ENCODE results near the gene PSMD8. TPM values are rescaled to one million over a fixed set of nuclear protein-coding genes. Genes with fewer than 3 reads are reported as not detected.
A peak's percentile ranks its signal among the peaks of the same experiment; 100 is the strongest.

Gene PSMD8
- total RNA-seq, 2 donors from 2014 or later, result 75.9 to 84.7 TPM

GRCh38 chr19:38370299-38370698 lies 4.1 kb upstream of the PSMD8 start:
- peaks cover 16% of the 10 kb centered on the region for H3K27me3 Mint-ChIP-seq
- H3K36me3 Mint-ChIP-seq (ENCODE audit: low read depth), result peaks cover 9% of the 10 kb centered on the region
- no peak overlapping the region for H3K27ac Mint-ChIP-seq
- no peak overlapping the region for H3K4me3 Mint-ChIP-seq
- no peak for DNase-seq
- H3K9me3 ChIP-seq (ENCODE audit: control insufficient read depth, low read length, poor library complexity, severe bottlenecking), result no peaks in the 10 kb centered on the region
- peaks cover 10% of the 10 kb centered on the region for H3K4me1 Mint-ChIP-seq
- no peak for ATAC-seq

DNA sequence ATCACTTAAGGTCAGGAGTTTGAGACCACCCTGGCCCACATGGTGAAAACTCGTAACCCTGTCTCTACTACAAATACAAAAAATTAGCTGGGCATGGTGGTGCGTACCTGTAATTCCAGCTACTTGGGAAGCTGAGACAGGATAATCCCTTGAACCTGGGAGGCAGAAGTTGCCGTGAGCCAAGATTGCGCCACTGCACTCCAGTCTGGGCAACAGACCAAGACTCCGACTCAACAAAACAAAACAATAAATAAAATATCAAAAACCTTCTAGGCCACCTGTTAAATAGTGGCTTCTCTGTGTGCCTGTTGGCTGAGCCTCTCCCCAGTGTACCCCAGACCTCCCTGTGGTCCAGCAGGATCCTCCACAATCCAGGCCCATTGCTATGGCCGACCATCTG lies 3.3 kb upstream of the PSMD8 start:
- DNase-seq (no peak), ATAC-seq (no peak)
- peaks cover 12% of the 10 kb centered on the region for H3K4me1 Mint-ChIP-seq
- no peaks in the 10 kb centered on the region for H3K9me3 ChIP-seq (ENCODE audit: control insufficient read depth, low read length, poor library complexity, severe bottlenecking)
- no peak overlapping the region for H3K27ac Mint-ChIP-seq
- H3K4me3 Mint-ChIP-seq, result no peak overlapping the region
- peaks cover 16% of the 10 kb centered on the region for H3K27me3 Mint-ChIP-seq
- peaks cover 9% of the 10 kb centered on the region for H3K36me3 Mint-ChIP-seq (ENCODE audit: low read depth)

- no peaks in the 10 kb centered on the region for H3K9me3 ChIP-seq (ENCODE audit: control insufficient read depth, low read length, poor library complexity, severe bottlenecking)
- Mint-ChIP-seq H3K27ac (peak overlapping the region; percentile 100), H3K27me3 (peaks cover 16% of the 10 kb centered on the region), H3K4me3 (peak overlapping the region; percentile 98), H3K36me3 (ENCODE audit: low read depth) (peaks cover 9% of the 10 kb centered on the region), H3K4me1 (peaks cover 17% of the 10 kb centered on the region)
- no peak for DNase-seq
- no peak for ATAC-seq
Measured at GRCh38 chr19:38373907-38374331, 452 bp upstream of the PSMD8 start.

DNA sequence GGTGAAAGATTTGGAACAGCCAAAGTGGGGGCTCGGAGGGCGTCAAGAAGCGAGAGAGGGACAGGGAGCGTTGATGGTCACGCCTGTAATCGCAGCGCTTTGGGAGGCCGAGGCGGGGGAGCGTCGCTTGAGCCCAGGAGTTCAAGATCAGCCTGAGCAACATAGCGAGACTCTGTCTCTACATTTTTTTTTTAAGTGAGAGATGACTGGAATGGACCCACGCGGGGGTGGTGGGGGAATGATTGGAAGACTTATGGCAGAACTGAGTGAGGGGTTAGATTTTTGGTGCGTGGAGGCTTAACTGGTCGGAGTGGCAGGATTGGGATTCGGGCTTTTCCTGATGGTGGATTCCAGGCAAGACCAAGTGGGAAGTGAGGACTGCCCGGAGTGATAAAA lies 725 bp downstream of the PSMD8 start:
- H3K27ac Mint-ChIP-seq, result peak overlapping the region; percentile 100
- H3K4me3 Mint-ChIP-seq, result peak overlapping the region; percentile 98
- H3K27me3 Mint-ChIP-seq, result peaks cover 7% of the 10 kb centered on the region
- H3K36me3 Mint-ChIP-seq (ENCODE audit: low read depth), result peaks cover 11% of the 10 kb centered on the region
- no peak for ATAC-seq
- no peak for DNase-seq
- peaks cover 18% of the 10 kb centered on the region for H3K4me1 Mint-ChIP-seq
- H3K9me3 ChIP-seq (ENCODE audit: control insufficient read depth, low read length, poor library complexity, severe bottlenecking), result no peaks in the 10 kb centered on the region

- DNase-seq (no peak), ATAC-seq (no peak)
- H3K9me3 ChIP-seq (ENCODE audit: control insufficient read depth, low read length, poor library complexity, severe bottlenecking), result no peaks in the 10 kb centered on the region
- Mint-ChIP-seq H3K36me3 (ENCODE audit: low read depth) (peaks cover 12% of the 10 kb centered on the region), H3K4me1 (peaks cover 21% of the 10 kb centered on the region), H3K4me3 (peak overlapping the region; percentile 98), H3K27ac (peak overlapping the region; percentile 100), H3K27me3 (peaks cover under 1% of the 10 kb centered on the region)
Measured at GRCh38 chr19:38375748-38376147, 1.4 kb downstream of the PSMD8 start.

- ATAC-seq (no peak), DNase-seq (no peak)
- Mint-ChIP-seq H3K4me3 (peak overlapping the region; percentile 98), H3K27ac (peak overlapping the region; percentile 34), H3K36me3 (ENCODE audit: low read depth) (peaks cover 12% of the 10 kb centered on the region), H3K4me1 (peaks cover 21% of the 10 kb centered on the region), H3K27me3 (no peaks in the 10 kb centered on the region)
- no peaks in the 10 kb centered on the region for H3K9me3 ChIP-seq (ENCODE audit: control insufficient read depth, low read length, poor library complexity, severe bottlenecking)
Measured at GRCh38 chr19:38376576-38376975, 2.2 kb downstream of the PSMD8 start.

DNA sequence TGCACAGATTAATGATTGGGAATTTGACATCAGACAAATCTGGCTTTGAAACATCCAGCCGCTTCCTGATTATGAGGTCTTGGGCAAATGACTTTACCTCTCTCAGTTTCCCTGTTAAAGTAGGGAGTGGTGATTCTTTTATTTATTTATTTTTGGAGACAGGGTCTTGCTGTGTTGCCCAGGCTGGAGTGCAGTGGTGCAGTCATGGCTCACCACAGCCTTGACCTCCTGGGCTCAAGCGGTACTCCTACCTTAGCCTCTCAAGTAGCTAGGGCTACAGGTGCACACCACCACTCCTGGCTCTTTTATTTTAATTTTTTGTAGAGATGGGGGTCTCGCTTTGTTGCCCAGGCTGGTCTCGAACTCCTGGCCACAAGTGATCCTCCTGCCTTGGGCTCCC lies 2.7 kb downstream of the PSMD8 start:
- peaks cover 21% of the 10 kb centered on the region for H3K4me1 Mint-ChIP-seq
- H3K27ac Mint-ChIP-seq, result no peak overlapping the region
- no peak overlapping the region for H3K4me3 Mint-ChIP-seq
- ATAC-seq (no peak), DNase-seq (no peak)
- peaks cover 12% of the 10 kb centered on the region for H3K36me3 Mint-ChIP-seq (ENCODE audit: low read depth)
- no peaks in the 10 kb centered on the region for H3K27me3 Mint-ChIP-seq
- no peaks in the 10 kb centered on the region for H3K9me3 ChIP-seq (ENCODE audit: control insufficient read depth, low read length, poor library complexity, severe bottlenecking)

- ATAC-seq, result no peak
- Mint-ChIP-seq H3K4me1 (peaks cover 21% of the 10 kb centered on the region), H3K36me3 (ENCODE audit: low read depth) (peaks cover 18% of the 10 kb centered on the region), H3K27me3 (no peaks in the 10 kb centered on the region), H3K27ac (no peak overlapping the region), H3K4me3 (no peak overlapping the region)
- H3K9me3 ChIP-seq (ENCODE audit: control insufficient read depth, low read length, poor library complexity, severe bottlenecking), result no peaks in the 10 kb centered on the region
- DNase-seq, result no peak
Measured at GRCh38 chr19:38378866-38379265, 4.5 kb downstream of the PSMD8 start.

GRCh38 chr19:38381138-38381537 lies 6.8 kb downstream of the PSMD8 start:
- DNase-seq (no peak), ATAC-seq (no peak)
- Mint-ChIP-seq H3K27me3 (no peaks in the 10 kb centered on the region), H3K4me3 (no peak overlapping the region), H3K36me3 (ENCODE audit: low read depth) (peaks cover 14% of the 10 kb centered on the region), H3K4me1 (peaks cover 12% of the 10 kb centered on the region), H3K27ac (no peak overlapping the region)
- H3K9me3 ChIP-seq (ENCODE audit: control insufficient read depth, low read length, poor library complexity, severe bottlenecking), result no peaks in the 10 kb centered on the region

- no peaks in the 10 kb centered on the region for H3K27me3 Mint-ChIP-seq
- peaks cover 17% of the 10 kb centered on the region for H3K36me3 Mint-ChIP-seq (ENCODE audit: low read depth)
- H3K4me1 Mint-ChIP-seq, result peaks cover 16% of the 10 kb centered on the region
- ATAC-seq (no peak), DNase-seq (no peak)
- no peaks in the 10 kb centered on the region for H3K9me3 ChIP-seq (ENCODE audit: control insufficient read depth, low read length, poor library complexity, severe bottlenecking)
- H3K4me3 Mint-ChIP-seq, result no peak overlapping the region
- no peak overlapping the region for H3K27ac Mint-ChIP-seq
Measured at GRCh38 chr19:38383184-38383583, 8.8 kb downstream of the PSMD8 start.

GRCh38 chr19:38383743-38384142 lies 9.4 kb downstream of the PSMD8 start:
- Mint-ChIP-seq H3K4me3 (no peak overlapping the region), H3K27me3 (no peaks in the 10 kb centered on the region), H3K4me1 (peaks cover 18% of the 10 kb centered on the region), H3K36me3 (ENCODE audit: low read depth) (peaks cover 17% of the 10 kb centered on the region), H3K27ac (no peak overlapping the region)
- ATAC-seq, result no peak
- DNase-seq, result no peak
- H3K9me3 ChIP-seq (ENCODE audit: control insufficient read depth, low read length, poor library complexity, severe bottlenecking), result no peaks in the 10 kb centered on the region

DNA sequence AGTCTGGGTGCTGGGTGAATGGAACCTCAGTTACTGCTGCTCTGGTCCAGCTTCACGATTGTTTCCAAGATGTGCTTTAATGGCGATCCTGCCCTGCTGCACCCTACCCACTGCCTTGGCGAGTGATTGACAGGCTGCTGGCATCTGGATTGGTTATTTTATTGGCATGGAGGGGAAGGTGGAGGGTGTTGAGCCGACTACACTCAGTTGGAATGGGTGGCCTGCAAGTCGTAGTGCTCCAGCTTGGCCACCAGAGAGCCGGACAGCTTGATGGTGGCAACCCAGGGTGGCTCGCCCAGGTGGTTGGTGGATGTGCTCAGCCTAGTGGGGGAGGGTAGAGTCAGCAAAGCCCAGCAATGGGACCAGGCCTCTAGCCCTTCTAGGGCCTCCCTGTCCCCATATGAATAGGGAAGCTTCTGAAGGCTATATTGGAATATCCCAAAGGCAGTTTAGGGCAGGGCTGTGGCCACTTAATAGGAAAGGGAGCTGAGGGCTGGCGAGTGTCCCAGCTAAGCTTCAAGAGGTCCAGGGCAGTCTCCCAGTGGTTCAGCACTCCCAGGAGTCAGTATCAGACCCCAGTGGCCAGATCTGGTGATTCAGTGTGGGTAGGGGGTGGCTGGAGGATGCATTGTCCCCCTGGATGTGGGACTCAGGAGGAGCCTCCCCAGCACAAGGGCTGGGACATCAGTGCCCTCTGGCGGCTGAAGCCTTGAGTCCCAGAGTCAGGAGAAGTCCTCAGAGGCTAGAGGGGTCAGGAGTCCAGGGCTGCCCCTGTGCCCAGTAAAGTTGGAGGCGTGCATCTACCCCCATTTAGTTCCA lies 10.0 kb downstream of the PSMD8 start:
- H3K36me3 Mint-ChIP-seq (ENCODE audit: low read depth), result peaks cover 15% of the 10 kb centered on the region

GRCh38 chr19:38385057-38385803 lies 10.9 kb downstream of the PSMD8 start:
- Mint-ChIP-seq H3K36me3 (ENCODE audit: low read depth) (peaks cover 11% of the 10 kb centered on the region), H3K4me1 (peaks cover 22% of the 10 kb centered on the region), H3K27ac (no peak overlapping the region), H3K27me3 (no peaks in the 10 kb centered on the region), H3K4me3 (peak overlapping the region; percentile 31)
- no peaks in the 10 kb centered on the region for H3K9me3 ChIP-seq (ENCODE audit: control insufficient read depth, low read length, poor library complexity, severe bottlenecking)
- ATAC-seq (no peak), DNase-seq (no peak)

More for the DNA sequence above, 10.0 kb downstream of the PSMD8 start:
- Mint-ChIP-seq H3K4me1 (peaks cover 19% of the 10 kb centered on the region), H3K27ac (peak overlapping the region; percentile 45), H3K4me3 (no peak overlapping the region), H3K27me3 (no peaks in the 10 kb centered on the region)
- no peaks in the 10 kb centered on the region for H3K9me3 ChIP-seq (ENCODE audit: control insufficient read depth, low read length, poor library complexity, severe bottlenecking)
- no peak for ATAC-seq
- DNase-seq, result no peak

Measured in T-helper 17 cell (primary cell).